ENCODE data around the gene TRERF1. TPM values are rescaled to one million over a fixed set of nuclear protein-coding genes. Genes with fewer than 3 reads are reported as not detected.

The TRERF1 gene
- total RNA-seq, 1 donor from 2014 or later = 12.8 TPM

- no peak overlapping the region for H3K27ac Mint-ChIP-seq (ENCODE audit: unreplicated experiment)
- TF ChIP-seq, protein P1, sequence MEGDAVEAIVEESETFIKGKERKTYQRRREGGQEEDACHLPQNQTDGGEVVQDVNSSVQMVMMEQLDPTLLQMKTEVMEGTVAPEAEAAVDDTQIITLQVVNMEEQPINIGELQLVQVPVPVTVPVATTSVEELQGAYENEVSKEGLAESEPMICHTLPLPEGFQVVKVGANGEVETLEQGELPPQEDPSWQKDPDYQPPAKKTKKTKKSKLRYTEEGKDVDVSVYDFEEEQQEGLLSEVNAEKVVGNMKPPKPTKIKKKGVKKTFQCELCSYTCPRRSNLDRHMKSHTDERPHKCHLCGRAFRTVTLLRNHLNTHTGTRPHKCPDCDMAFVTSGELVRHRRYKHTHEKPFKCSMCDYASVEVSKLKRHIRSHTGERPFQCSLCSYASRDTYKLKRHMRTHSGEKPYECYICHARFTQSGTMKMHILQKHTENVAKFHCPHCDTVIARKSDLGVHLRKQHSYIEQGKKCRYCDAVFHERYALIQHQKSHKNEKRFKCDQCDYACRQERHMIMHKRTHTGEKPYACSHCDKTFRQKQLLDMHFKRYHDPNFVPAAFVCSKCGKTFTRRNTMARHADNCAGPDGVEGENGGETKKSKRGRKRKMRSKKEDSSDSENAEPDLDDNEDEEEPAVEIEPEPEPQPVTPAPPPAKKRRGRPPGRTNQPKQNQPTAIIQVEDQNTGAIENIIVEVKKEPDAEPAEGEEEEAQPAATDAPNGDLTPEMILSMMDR (IDR thresholded peaks at IDR 0.05; ENCODE audit: partially characterized antibody, unreplicated experiment) = no peak
- H3K27me3 Mint-ChIP-seq (ENCODE audit: unreplicated experiment) = peaks cover 1% of the 10 kb centered on the region
- peaks cover 14% of the 10 kb centered on the region for H3K4me1 Mint-ChIP-seq (ENCODE audit: low read depth, unreplicated experiment)
- peaks cover 7% of the 10 kb centered on the region for H3K9me3 Mint-ChIP-seq (ENCODE audit: unreplicated experiment)
- H3K4me3 Mint-ChIP-seq (ENCODE audit: unreplicated experiment) = no peak overlapping the region
- DNase-seq = no peak
- H3K36me3 Mint-ChIP-seq (ENCODE audit: unreplicated experiment) = no peaks in the 10 kb centered on the region
Observed at GRCh38 chr6:42314571-42315258, 137.0 kb downstream of the TRERF1 start.

DNA sequence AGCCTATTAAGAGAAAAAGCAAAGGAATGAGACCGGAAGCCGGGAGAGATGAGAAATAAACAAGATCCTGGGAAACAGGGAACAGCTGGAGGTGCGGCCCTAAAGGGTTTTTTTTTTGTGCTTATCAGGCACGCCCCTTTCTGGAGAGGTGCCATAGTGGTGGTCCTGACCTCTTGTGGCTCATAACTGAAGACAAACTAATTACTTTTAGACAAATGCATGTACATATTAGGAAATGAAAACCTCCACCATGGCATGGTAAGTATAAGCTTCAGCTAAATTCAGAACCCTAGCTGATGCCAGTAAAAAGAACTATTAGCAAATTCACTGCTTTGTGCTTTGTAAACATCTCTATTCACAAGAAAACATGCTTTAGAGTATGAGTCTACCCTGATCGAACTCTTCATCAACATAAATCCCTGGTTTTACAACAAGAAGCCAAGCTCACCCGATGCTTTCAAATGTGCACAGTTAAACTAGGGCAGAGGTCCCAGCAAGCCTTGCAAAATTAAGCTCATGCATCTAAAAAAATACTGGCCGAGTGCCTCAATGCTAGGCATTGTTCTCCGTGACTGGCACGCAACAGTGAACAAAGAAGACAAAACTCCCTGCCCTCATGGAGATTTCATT lies 137.7 kb downstream of the TRERF1 start:
- Mint-ChIP-seq H3K9me3 (ENCODE audit: unreplicated experiment) (peaks cover 7% of the 10 kb centered on the region), H3K36me3 (ENCODE audit: unreplicated experiment) (no peaks in the 10 kb centered on the region), H3K4me1 (ENCODE audit: low read depth, unreplicated experiment) (peaks cover 14% of the 10 kb centered on the region), H3K27me3 (ENCODE audit: unreplicated experiment) (peaks cover 4% of the 10 kb centered on the region), H3K27ac (ENCODE audit: unreplicated experiment) (no peak overlapping the region), H3K4me3 (ENCODE audit: unreplicated experiment) (peak overlapping the region; percentile 40)
- no peak for DNase-seq
- TF ChIP-seq, protein P1 (IDR thresholded peaks at IDR 0.05; ENCODE audit: partially characterized antibody, unreplicated experiment) = no peak

DNA sequence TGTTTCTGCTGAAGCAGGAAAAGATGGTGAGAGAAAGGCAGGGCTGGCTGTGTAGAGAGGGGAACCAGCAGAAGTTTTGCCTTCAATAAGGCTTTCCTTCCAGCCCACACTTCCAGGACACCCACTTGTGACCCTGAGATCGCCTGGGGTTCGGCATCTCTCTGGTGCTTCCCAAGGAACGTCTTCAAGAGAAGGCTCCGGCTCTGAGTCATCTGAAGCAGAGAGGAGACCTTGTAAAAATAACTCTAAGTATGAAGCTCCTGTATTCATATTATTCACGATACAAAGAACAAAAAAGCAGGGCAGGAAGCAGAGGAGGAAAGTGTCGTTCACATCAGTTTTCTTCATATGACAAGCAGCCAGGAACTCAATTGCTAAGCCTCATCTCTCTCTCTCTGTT lies 138.7 kb downstream of the TRERF1 start:
- TF ChIP-seq, protein P1 (IDR thresholded peaks at IDR 0.05; ENCODE audit: partially characterized antibody, unreplicated experiment) = no peak
- no peak for DNase-seq
- Mint-ChIP-seq H3K36me3 (ENCODE audit: unreplicated experiment) (no peaks in the 10 kb centered on the region), H3K27ac (ENCODE audit: unreplicated experiment) (peak overlapping the region; percentile 77), H3K9me3 (ENCODE audit: unreplicated experiment) (peaks cover 7% of the 10 kb centered on the region), H3K27me3 (ENCODE audit: unreplicated experiment) (peaks cover 4% of the 10 kb centered on the region), H3K4me3 (ENCODE audit: unreplicated experiment) (peak overlapping the region; percentile 35), H3K4me1 (ENCODE audit: low read depth, unreplicated experiment) (peaks cover 14% of the 10 kb centered on the region)

DNA sequence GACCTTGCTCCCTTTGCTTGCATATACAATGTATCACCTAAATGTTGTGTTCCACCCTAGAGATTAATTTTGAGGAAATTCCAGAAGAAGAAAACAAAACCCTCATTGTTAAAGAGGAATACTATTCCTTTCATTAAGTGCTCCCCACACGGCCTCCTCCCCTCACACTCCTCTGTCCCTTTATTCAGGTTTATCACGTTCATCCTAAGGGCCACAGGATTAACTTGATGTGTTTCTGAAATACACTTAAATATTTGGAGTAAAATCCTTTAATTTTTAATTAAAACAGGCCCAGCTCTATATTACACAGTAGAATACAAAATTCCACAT lies 144.6 kb downstream of the TRERF1 start:
- Mint-ChIP-seq H3K4me1 (ENCODE audit: low read depth, unreplicated experiment) (peaks cover 14% of the 10 kb centered on the region), H3K4me3 (ENCODE audit: unreplicated experiment) (no peak overlapping the region), H3K27me3 (ENCODE audit: unreplicated experiment) (peaks cover 4% of the 10 kb centered on the region), H3K9me3 (ENCODE audit: unreplicated experiment) (peaks cover 5% of the 10 kb centered on the region), H3K36me3 (ENCODE audit: unreplicated experiment) (no peaks in the 10 kb centered on the region), H3K27ac (ENCODE audit: unreplicated experiment) (no peak overlapping the region)
- TF ChIP-seq, protein P1 (IDR thresholded peaks at IDR 0.05; ENCODE audit: partially characterized antibody, unreplicated experiment) = no peak
- DNase-seq = no peak

- peaks cover 5% of the 10 kb centered on the region for H3K9me3 Mint-ChIP-seq (ENCODE audit: unreplicated experiment)
- no peak for DNase-seq
- peaks cover 6% of the 10 kb centered on the region for H3K27me3 Mint-ChIP-seq (ENCODE audit: unreplicated experiment)
- TF ChIP-seq, protein P1 (IDR thresholded peaks at IDR 0.05; ENCODE audit: partially characterized antibody, unreplicated experiment) = no peak
- no peak overlapping the region for H3K4me3 Mint-ChIP-seq (ENCODE audit: unreplicated experiment)
- H3K36me3 Mint-ChIP-seq (ENCODE audit: unreplicated experiment) = no peaks in the 10 kb centered on the region
- H3K4me1 Mint-ChIP-seq (ENCODE audit: low read depth, unreplicated experiment) = peaks cover 11% of the 10 kb centered on the region
- no peak overlapping the region for H3K27ac Mint-ChIP-seq (ENCODE audit: unreplicated experiment)
Observed at GRCh38 chr6:42306439-42307140, 145.1 kb downstream of the TRERF1 start.
